ENCODE data around the gene RMDN2.

Gene RMDN2

DNA sequence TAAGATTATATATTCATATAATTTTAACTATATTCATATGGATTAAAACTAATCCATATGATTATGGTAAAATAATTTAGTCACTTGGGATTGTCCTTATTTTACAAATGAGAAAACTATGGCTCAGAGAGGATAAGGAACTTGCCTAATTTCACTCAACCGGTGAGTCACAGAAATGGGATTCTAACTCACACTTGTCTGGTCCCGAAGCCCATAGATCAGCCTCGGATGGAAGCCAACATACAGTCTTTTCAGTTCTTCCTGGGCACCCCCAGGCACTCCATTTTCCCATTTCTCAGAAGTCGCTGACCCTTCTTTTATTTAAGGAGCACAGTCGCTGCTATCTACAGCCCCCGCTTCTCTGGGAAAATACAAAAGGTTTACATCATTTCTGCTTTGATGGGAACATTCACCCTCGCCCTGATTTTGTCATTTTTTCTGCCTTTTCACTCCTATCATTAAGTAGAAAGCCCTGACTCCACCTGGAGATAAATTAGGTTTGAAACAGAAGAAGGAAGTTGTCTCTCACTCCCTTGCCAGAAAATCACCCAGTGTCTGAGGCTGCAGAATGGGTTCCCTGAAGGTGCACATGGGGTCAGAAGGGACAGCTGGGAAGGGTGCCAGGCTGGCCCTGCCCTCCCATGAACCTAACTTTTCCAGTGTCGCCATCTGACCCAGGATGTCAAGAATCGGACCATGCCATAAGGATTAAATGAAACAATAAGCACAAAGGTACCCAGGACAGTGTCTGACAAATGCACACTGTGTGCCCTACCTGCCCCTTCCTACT, 114.2 kb downstream of the RMDN2 start:
- H3K4me3 ChIP-seq (ENCODE audit: low read depth, low read length) = no peak overlapping the region
- TF ChIP-seq, protein P1, sequence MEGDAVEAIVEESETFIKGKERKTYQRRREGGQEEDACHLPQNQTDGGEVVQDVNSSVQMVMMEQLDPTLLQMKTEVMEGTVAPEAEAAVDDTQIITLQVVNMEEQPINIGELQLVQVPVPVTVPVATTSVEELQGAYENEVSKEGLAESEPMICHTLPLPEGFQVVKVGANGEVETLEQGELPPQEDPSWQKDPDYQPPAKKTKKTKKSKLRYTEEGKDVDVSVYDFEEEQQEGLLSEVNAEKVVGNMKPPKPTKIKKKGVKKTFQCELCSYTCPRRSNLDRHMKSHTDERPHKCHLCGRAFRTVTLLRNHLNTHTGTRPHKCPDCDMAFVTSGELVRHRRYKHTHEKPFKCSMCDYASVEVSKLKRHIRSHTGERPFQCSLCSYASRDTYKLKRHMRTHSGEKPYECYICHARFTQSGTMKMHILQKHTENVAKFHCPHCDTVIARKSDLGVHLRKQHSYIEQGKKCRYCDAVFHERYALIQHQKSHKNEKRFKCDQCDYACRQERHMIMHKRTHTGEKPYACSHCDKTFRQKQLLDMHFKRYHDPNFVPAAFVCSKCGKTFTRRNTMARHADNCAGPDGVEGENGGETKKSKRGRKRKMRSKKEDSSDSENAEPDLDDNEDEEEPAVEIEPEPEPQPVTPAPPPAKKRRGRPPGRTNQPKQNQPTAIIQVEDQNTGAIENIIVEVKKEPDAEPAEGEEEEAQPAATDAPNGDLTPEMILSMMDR (IDR thresholded peaks at IDR 0.05; ENCODE audit: borderline replicate concordance, insufficient read depth, low read depth, low read length) = no peak

DNA sequence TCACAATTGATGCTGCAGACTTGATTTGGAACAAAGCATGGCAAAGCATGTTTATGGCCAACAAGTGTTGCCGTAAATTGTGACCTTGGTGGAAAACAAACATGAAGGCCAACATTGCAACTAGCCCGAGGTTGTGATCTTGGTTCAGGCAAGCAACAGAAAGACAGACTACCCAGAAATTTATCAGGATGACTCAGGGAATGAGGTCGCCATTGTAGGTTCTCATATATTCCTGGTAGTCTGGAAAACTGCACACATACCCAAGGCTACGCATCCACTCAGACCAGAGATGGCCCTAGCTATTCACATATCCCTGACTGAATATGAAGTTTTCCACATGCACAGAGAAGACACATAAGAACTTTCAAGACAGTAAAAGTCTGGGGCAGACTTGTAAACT, 120.7 kb downstream of the RMDN2 start:
- no peak overlapping the region for H3K4me3 ChIP-seq (ENCODE audit: low read depth, low read length)
- TF ChIP-seq, protein P1 (IDR thresholded peaks at IDR 0.05; ENCODE audit: borderline replicate concordance, insufficient read depth, low read depth, low read length) = no peak

DNA sequence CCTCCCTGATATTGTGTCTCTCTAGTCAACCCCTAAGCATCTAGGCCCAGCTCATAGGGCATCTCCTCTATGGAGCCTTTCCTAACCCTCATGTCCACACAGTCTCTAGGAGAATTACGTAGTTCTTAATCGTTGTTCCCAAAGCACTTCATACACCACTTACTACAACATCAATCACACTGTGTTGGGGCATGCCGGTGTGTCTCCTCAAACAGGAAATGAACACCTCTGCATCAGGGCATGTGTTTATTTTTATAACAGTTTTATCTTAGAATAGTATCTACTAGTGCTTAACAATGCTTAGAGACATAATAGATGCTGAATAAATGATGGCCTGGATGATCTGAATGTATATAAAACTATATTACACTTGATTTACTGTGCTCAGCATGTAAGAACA, 131.1 kb downstream of the RMDN2 start:
- H3K4me3 ChIP-seq (ENCODE audit: low read depth, low read length) = no peak overlapping the region
- TF ChIP-seq, protein P1 (IDR thresholded peaks at IDR 0.05; ENCODE audit: borderline replicate concordance, insufficient read depth, low read depth, low read length) = no peak

DNA sequence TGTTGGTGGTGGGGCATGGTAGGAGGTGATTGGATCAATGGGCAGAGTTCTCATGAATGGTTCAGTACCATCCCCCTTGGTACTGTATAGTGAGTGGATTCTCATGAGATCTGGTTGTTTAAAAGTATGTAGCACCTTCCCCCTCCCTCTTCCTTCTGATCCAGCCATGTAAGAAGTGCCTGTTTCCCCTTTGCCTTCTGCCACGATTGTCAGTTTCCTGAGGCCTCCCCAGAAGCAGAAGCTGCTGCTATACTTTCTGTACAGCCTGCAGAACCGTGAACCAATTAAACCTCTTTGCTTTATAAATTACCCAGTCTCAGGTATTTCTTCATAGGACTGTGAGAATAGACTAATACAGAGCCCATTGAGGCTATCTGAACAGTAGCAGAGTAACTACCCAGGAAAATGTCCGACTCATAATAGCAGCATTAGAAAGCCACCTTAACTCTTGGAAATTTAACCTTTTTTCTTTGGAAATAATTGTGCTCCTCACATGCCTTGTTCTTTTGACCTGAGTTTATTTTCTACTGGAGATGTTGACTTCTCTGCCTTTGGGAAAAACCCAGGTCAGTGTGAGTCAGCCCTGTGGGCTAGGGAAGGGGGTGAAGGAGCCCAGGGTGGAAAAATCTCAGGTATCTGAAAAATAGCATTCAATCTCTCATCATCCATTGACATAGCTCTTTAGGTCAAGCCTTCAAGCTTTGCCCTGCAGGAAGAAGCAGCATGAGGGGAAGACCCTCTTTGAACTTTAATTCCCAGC, 132.7 kb downstream of the RMDN2 start:
- TF ChIP-seq, protein P1 (IDR thresholded peaks at IDR 0.05; ENCODE audit: borderline replicate concordance, insufficient read depth, low read depth, low read length) = no peak
- H3K4me3 ChIP-seq (ENCODE audit: low read depth, low read length) = no peak overlapping the region

DNA sequence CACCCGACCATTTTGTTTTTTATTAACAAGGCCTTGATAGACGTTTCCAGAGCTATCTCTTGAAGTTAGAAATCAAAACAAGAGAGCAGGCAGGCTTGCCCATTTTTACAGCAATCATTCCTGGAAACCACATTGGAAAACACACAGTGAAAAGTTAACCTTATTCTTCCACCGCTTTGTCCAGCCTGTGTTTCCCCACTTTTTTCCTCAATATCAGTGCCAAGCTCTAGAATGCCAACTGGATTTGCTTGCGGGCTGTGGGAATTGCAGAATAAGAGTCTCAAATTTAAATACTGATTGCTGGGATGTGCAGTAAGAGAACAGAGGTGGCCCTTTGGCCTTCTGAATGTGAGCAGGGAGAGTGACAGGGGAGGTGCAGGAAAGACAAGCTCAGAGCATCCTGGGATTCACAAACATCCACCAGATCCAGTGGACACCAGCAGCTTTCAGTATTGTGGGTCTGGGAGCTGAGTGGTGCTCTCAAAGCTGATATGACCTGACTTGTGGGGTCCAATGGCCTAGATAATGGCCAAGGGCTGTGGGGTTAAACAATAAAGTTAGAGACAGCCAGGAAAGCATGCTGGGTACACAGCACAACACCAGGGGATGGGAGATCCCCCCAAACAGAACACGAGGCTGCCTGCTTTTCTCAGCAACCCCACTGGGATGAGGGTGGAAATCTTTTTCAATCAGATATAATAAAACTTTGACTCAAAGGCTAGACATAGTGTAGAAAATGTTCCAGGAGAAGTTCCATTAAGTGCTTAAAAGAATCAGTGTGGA, 135.3 kb downstream of the RMDN2 start:
- no peak overlapping the region for H3K4me3 ChIP-seq (ENCODE audit: low read depth, low read length)
- TF ChIP-seq, protein P1 (IDR thresholded peaks at IDR 0.05; ENCODE audit: borderline replicate concordance, insufficient read depth, low read depth, low read length) = no peak

DNA sequence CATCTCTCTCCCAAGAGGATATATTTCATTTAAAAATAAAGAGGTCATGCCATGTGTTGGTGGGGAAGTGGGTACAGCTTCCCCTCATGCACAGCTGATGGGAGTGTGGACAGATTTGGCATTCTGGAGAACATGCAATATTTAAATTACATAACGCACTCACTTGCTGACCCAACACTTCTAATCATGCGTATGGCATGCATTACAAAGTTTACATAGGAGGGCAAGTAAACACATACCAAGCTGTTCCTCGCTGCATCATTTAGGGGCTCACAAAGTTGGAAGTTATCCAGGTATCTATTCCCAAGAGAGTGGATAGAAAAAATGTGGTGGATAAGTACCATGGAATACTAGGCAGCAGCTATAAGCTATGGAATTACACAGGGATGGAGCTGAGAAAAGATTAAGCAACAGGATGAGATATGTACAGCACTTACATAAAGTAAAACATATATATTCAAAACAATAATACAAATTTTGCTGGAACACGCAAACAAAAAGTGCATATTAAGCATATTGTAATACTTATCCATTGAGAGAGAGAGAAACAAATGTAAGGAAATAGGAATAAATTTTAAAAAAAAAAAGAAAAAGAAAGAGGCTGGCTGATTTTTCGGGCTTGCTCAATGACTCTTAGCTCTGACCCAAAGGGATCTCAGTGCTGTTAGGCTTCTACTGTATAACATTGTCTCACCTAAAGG, 139.9 kb downstream of the RMDN2 start:
- TF ChIP-seq, protein P1 (IDR thresholded peaks at IDR 0.05; ENCODE audit: borderline replicate concordance, insufficient read depth, low read depth, low read length) = no peak
- no peak overlapping the region for H3K4me3 ChIP-seq (ENCODE audit: low read depth, low read length)
